OCI-LY3 (cell line): Measurements from ENCODE around the gene KANSL1.

ENCODE experiments used
- EZH2phosphoT487 ChIP-seq: fragments of 200-600 bp; shearing (Covaris generic); IDR thresholded peaks from 2 replicates; pipeline ENCODE4 v1.6.1; 2018; ENCODE audit warnings: antibody characterized with exemption, mixed run types, low read depth
- TF ChIP-seq, protein P1 (sequence below): fragments of 200-600, 300-600 bp; sonication (generic); IDR thresholded peaks from 2 replicates; pipeline ENCODE4 v1.5.1; 2014; ENCODE audit warnings: antibody characterized with exemption, low read length, low read depth

DNA sequence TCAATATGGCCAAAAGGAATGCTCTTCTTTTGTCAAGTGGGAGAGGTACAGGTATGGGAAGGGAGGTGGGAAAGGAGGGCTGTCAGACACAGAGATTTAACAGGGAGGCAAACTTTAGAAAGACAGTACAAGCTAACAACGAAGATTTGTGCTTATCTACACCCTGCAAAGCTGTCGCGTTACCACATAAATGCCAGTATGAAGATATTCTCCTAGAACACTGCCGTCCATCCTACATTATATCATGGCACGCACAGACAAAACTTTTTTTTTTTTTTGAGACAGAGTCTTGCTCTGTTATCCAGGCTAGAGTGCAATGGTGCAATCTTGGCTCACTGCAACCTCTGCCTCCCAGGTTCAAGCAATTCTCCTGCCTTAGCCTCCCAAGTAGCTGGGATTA lies 143.6 kb downstream of the KANSL1 start:
- TF ChIP-seq, protein P1, sequence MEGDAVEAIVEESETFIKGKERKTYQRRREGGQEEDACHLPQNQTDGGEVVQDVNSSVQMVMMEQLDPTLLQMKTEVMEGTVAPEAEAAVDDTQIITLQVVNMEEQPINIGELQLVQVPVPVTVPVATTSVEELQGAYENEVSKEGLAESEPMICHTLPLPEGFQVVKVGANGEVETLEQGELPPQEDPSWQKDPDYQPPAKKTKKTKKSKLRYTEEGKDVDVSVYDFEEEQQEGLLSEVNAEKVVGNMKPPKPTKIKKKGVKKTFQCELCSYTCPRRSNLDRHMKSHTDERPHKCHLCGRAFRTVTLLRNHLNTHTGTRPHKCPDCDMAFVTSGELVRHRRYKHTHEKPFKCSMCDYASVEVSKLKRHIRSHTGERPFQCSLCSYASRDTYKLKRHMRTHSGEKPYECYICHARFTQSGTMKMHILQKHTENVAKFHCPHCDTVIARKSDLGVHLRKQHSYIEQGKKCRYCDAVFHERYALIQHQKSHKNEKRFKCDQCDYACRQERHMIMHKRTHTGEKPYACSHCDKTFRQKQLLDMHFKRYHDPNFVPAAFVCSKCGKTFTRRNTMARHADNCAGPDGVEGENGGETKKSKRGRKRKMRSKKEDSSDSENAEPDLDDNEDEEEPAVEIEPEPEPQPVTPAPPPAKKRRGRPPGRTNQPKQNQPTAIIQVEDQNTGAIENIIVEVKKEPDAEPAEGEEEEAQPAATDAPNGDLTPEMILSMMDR, result no peak
- no peak for TF ChIP-seq EZH2phosphoT487
